ENCODE data around the gene THADA.

THADA gene

GRCh38 chr2:43340945-43341356 lies 254.9 kb downstream of the THADA start:
- no peak for DNase-seq (ENCODE audit: low read depth)
- no peak overlapping the region for H3K4me3 ChIP-seq (ENCODE audit: low read length)
- no peak for TF ChIP-seq CTCF (conservative IDR thresholded peaks at IDR 0.05; ENCODE audit: low read depth, low read length)

- peak; percentile 73 for DNase-seq (ENCODE audit: low read depth)
- no peak for TF ChIP-seq CTCF (conservative IDR thresholded peaks at IDR 0.05; ENCODE audit: low read depth, low read length)
- no peak overlapping the region for H3K4me3 ChIP-seq (ENCODE audit: low read length)
These were observed 255.8 kb downstream of the THADA start for GRCh38 chr2:43340066-43340465.

GRCh38 chr2:43333656-43334144 lies 262.1 kb downstream of the THADA start:
- peak overlapping the region; percentile 10 for H3K4me3 ChIP-seq (ENCODE audit: low read length)
- DNase-seq (ENCODE audit: low read depth) = no peak
- no peak for TF ChIP-seq CTCF (conservative IDR thresholded peaks at IDR 0.05; ENCODE audit: low read depth, low read length)

- H3K4me3 ChIP-seq (ENCODE audit: low read length) = peak overlapping the region; percentile 10
- TF ChIP-seq CTCF (conservative IDR thresholded peaks at IDR 0.05; ENCODE audit: low read depth, low read length) = no peak
- no peak for DNase-seq (ENCODE audit: low read depth)
These were observed 262.7 kb downstream of the THADA start for GRCh38 chr2:43333101-43333655.

- no peak overlapping the region for H3K4me3 ChIP-seq (ENCODE audit: low read length)
- TF ChIP-seq CTCF (conservative IDR thresholded peaks at IDR 0.05; ENCODE audit: low read depth, low read length) = no peak
- DNase-seq (ENCODE audit: low read depth) = no peak
These were observed 263.2 kb downstream of the THADA start for GRCh38 chr2:43332653-43333052.

GRCh38 chr2:43331422-43331821 lies 264.4 kb downstream of the THADA start:
- no peak for DNase-seq (ENCODE audit: low read depth)
- TF ChIP-seq CTCF (conservative IDR thresholded peaks at IDR 0.05; ENCODE audit: low read depth, low read length) = no peak
- no peak overlapping the region for H3K4me3 ChIP-seq (ENCODE audit: low read length)

GRCh38 chr2:43329637-43330036 lies 266.2 kb downstream of the THADA start:
- DNase-seq (ENCODE audit: low read depth) = no peak
- H3K4me3 ChIP-seq (ENCODE audit: low read length) = no peak overlapping the region
- no peak for TF ChIP-seq CTCF (conservative IDR thresholded peaks at IDR 0.05; ENCODE audit: low read depth, low read length)

Data from retinal pigment epithelial cell (primary cell).